Peyer's patch (tissue), 4 donors: ENCODE data around the gene CLDN14.

Source experiments
- POLR2A ChIP-seq, 2 donors: fragments of 450-650 bp; IDR thresholded peaks; one replicate each; pipeline ENCODE4 v1.5.1; 2017; ENCODE audit warnings: antibody characterized with exemption in 2 of 2, mild to moderate bottlenecking in 2 of 2, moderate library complexity in 2 of 2
- TF ChIP-seq, protein P1 (sequence below), 6 experiments: fragments of 450-650 bp in 4 of 6; fragments of 200-600 bp in 2 of 6; sonication (generic) in 1 of 6; IDR thresholded peaks; one replicate each; pipeline ENCODE4 v1.5.1; 2017 to 2019; ENCODE audit warnings: antibody characterized with exemption in 6 of 6, mild to moderate bottlenecking in 3 of 6, moderate library complexity in 1 of 6

DNA sequence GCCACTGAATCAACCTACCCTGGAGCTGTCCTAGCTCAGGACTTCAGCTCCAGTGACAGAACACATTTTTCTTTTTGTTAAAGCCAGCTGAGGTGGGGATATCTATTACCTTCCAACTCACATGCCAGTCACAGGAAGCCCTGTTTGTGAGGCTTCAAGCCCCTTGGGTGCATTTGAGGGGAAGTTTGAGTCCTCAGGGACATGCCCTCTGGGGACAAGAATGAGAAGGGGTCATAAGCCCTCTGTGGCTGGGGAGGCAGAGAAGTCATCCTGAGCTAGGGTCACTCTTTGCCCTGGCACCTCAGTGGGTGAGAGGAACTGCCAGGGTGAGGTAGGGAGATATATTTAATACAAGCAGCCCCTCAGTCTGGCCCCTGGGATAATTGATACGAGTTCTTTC, 33.5 kb upstream of the CLDN14 start:
- TF ChIP-seq, protein P1, sequence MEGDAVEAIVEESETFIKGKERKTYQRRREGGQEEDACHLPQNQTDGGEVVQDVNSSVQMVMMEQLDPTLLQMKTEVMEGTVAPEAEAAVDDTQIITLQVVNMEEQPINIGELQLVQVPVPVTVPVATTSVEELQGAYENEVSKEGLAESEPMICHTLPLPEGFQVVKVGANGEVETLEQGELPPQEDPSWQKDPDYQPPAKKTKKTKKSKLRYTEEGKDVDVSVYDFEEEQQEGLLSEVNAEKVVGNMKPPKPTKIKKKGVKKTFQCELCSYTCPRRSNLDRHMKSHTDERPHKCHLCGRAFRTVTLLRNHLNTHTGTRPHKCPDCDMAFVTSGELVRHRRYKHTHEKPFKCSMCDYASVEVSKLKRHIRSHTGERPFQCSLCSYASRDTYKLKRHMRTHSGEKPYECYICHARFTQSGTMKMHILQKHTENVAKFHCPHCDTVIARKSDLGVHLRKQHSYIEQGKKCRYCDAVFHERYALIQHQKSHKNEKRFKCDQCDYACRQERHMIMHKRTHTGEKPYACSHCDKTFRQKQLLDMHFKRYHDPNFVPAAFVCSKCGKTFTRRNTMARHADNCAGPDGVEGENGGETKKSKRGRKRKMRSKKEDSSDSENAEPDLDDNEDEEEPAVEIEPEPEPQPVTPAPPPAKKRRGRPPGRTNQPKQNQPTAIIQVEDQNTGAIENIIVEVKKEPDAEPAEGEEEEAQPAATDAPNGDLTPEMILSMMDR (IDR thresholded peaks at IDR 0.05), result no peak
- no peak for TF ChIP-seq POLR2A (IDR thresholded peaks at IDR 0.05)
